ENCODE measurements around the gene KCTD4.

- TF ChIP-seq EZH2phosphoT487 (IDR thresholded peaks at IDR 0.05; ENCODE audit: borderline replicate concordance, low read length) (no peak), EZH2 (IDR thresholded peaks at IDR 0.05; ENCODE audit: low read length, unreplicated experiment) (no peak), CTCF (conservative IDR thresholded peaks at IDR 0.05; ENCODE audit: low read depth, low read length) (no peak)
These were observed 15.3 kb upstream of the KCTD4 start for GRCh38 chr13:45216193-45216592.
